ENCODE data around the gene KCTD20.
"Not testable (repeated sequence)": the region's sequence is repeated elsewhere in the genome, so short reads cannot be mapped to it uniquely, and the experiment has no call there.

The KCTD20 gene

GRCh38 chr6:36402481-36402880 lies 40.3 kb upstream of the KCTD20 start (continued):
- no peak for TF ChIP-seq ZNF2 (tag by site-specific recombination; IDR thresholded peaks at IDR 0.05)
- no peak for TF ChIP-seq ZNF266 (tag by site-specific recombination; IDR thresholded peaks at IDR 0.05; ENCODE audit: low read depth)
- TF ChIP-seq ZNF202 (tag by site-specific recombination; IDR thresholded peaks at IDR 0.05; ENCODE audit: borderline replicate concordance): no peak
- no peak for TF ChIP-seq ZNF558 (tag by site-specific recombination; IDR thresholded peaks at IDR 0.05)
- no peak for TF ChIP-seq ZBTB11 (tag by site-specific recombination; conservative IDR thresholded peaks at IDR 0.05; ENCODE audit: low read depth)
- TF ChIP-seq ZNF169 (tag by site-specific recombination; IDR thresholded peaks at IDR 0.05): no peak
- no peak for TF ChIP-seq SCRT2 (tag by site-specific recombination; IDR thresholded peaks at IDR 0.05)

GRCh38 chr6:36404164-36404563 lies 38.6 kb upstream of the KCTD20 start:
- no peaks in the 10 kb centered on the region for H3K36me3 ChIP-seq (ENCODE audit: control insufficient read depth in 2 of 2, insufficient read depth in 1 of 2, low read length in 2 of 2)
- ChIA-PET POLR2A (no interaction called here), CTCF (interaction anchor here (0.6 to 0.8 kb wide), 2 partner anchors 29 to 64 kb away, joined by 3 read pairs; no protein-coding TSS in a partner anchor)
- no peak overlapping the region for H3K27ac ChIP-seq (ENCODE audit: extremely low read depth, low read depth, low read length)
- no peaks in the 10 kb centered on the region for H3K9me3 ChIP-seq (ENCODE audit: control insufficient read depth, insufficient read depth, low read depth, low read length)
- TF ChIP-seq ZNF202 (tag by site-specific recombination; IDR thresholded peaks at IDR 0.05; ENCODE audit: borderline replicate concordance): no peak
- TF ChIP-seq ATF2 (tag by site-specific recombination; IDR thresholded peaks at IDR 0.05; ENCODE audit: low read depth): peak; percentile 12; the same call in 1 of the 2 replicates
- H3K4me3 ChIP-seq (ENCODE audit: low read depth, low read length): no peak overlapping the region
- H3K4me1 ChIP-seq (ENCODE audit: control insufficient read depth, insufficient read depth, low read length): no peaks in the 10 kb centered on the region

GRCh38 chr6:36409718-36410117 lies 33.1 kb upstream of the KCTD20 start:
- CTCF ChIA-PET; H3K36me3 ChIP-seq (ENCODE audit: control insufficient read depth in 2 of 2, insufficient read depth in 1 of 2, low read length in 2 of 2); H3K9me3 ChIP-seq (ENCODE audit: control insufficient read depth, insufficient read depth, low read depth, low read length); POLR2A ChIA-PET; H3K27ac ChIP-seq (ENCODE audit: extremely low read depth, low read depth, low read length); H3K4me3 ChIP-seq (ENCODE audit: low read depth, low read length); H3K4me1 ChIP-seq (ENCODE audit: control insufficient read depth, insufficient read depth, low read length): not testable (repeated sequence)
- TF ChIP-seq ZNF366 (tag by site-specific recombination; conservative IDR thresholded peaks at IDR 0.05) (peak; percentile 93), PRDM1 (tag by site-specific recombination; IDR thresholded peaks at IDR 0.05) (peak; percentile 93)

- CTCF ChIA-PET: interaction anchor here (0.6 to 2.1 kb wide), 2 partner anchors 9 to 45 kb away, joined by 3 to 5 read pairs; no protein-coding TSS in a partner anchor
- POLR2A ChIA-PET: no interaction called here
These were observed 29.0 kb upstream of the KCTD20 start for GRCh38 chr6:36413489-36414480.

More at GRCh38 chr6:36413489-36414480, 29.0 kb upstream of the KCTD20 start:
- H3K9me3 ChIP-seq (ENCODE audit: control insufficient read depth, insufficient read depth, low read depth, low read length): no peaks in the 10 kb centered on the region
- no peak for TF ChIP-seq ZSCAN5A (tag by site-specific recombination; IDR thresholded peaks at IDR 0.05)
- TF ChIP-seq ZNF391 (tag by site-specific recombination; IDR thresholded peaks at IDR 0.05; ENCODE audit: borderline replicate concordance, low read depth): no peak
- TF ChIP-seq ZNF280C (tag by site-specific recombination; IDR thresholded peaks at IDR 0.05): no peak
- TF ChIP-seq ZNF157 (tag by site-specific recombination; IDR thresholded peaks at IDR 0.05): no peak
- H3K36me3 ChIP-seq (ENCODE audit: control insufficient read depth in 2 of 2, insufficient read depth in 1 of 2, low read length in 2 of 2): no peaks in the 10 kb centered on the region
- no peak overlapping the region for H3K27ac ChIP-seq (ENCODE audit: extremely low read depth, low read depth, low read length)
- H3K4me3 ChIP-seq (ENCODE audit: low read depth, low read length): no peak overlapping the region
- H3K4me1 ChIP-seq (ENCODE audit: control insufficient read depth, insufficient read depth, low read length): no peaks in the 10 kb centered on the region
